Measurements from ENCODE around the gene SLC19A1.

Gene SLC19A1

GRCh38 chr21:45475797-45476570 lies 66.3 kb downstream of the SLC19A1 start:
- H3K36me3 ChIP-seq (ENCODE audit: insufficient read depth, low read length): peaks cover 18% of the 10 kb centered on the region
- no peak overlapping the region for H3K9ac ChIP-seq (ENCODE audit: low read depth, low read length)
- no peaks in the 10 kb centered on the region; the same call in 1 of the 2 replicates for H3K4me1 ChIP-seq (ENCODE audit: insufficient read depth, low read length)
- no peaks in the 10 kb centered on the region for H3K9me3 ChIP-seq (ENCODE audit: control insufficient read depth, insufficient read depth, low read length)

GRCh38 chr21:45475004-45475685 lies 67.1 kb downstream of the SLC19A1 start:
- no peaks in the 10 kb centered on the region; the same call in 1 of the 2 replicates for H3K4me1 ChIP-seq (ENCODE audit: insufficient read depth, low read length)
- no peaks in the 10 kb centered on the region for H3K9me3 ChIP-seq (ENCODE audit: control insufficient read depth, insufficient read depth, low read length)
- H3K9ac ChIP-seq (ENCODE audit: low read depth, low read length): no peak overlapping the region
- H3K36me3 ChIP-seq (ENCODE audit: insufficient read depth, low read length): peaks cover 13% of the 10 kb centered on the region; the same call in 1 of the 2 replicates

GRCh38 chr21:45474323-45474950 lies 67.8 kb downstream of the SLC19A1 start:
- Histone ChIP-seq H3K9ac (ENCODE audit: low read depth, low read length) (no peak overlapping the region), H3K9me3 (ENCODE audit: control insufficient read depth, insufficient read depth, low read length) (no peaks in the 10 kb centered on the region), H3K4me1 (ENCODE audit: insufficient read depth, low read length) (no peaks in the 10 kb centered on the region; the same call in 1 of the 2 replicates), H3K36me3 (ENCODE audit: insufficient read depth, low read length) (peaks cover 7% of the 10 kb centered on the region)

- Histone ChIP-seq H3K4me1 (ENCODE audit: insufficient read depth, low read length) (no peaks in the 10 kb centered on the region; the same call in 1 of the 2 replicates), H3K36me3 (ENCODE audit: insufficient read depth, low read length) (peaks cover under 1% of the 10 kb centered on the region; the same call in 1 of the 2 replicates)
Observed at GRCh38 chr21:45473496-45474322, 68.5 kb downstream of the SLC19A1 start.

GRCh38 chr21:45472445-45473365 lies 69.5 kb downstream of the SLC19A1 start:
- Histone ChIP-seq H3K9me3 (ENCODE audit: control insufficient read depth, insufficient read depth, low read length) (no peaks in the 10 kb centered on the region; the same call in 1 of the 2 replicates), H3K9ac (ENCODE audit: low read depth, low read length) (no peak overlapping the region), H3K36me3 (ENCODE audit: insufficient read depth, low read length) (no peaks in the 10 kb centered on the region; the same call in none of the 2 replicates), H3K4me1 (ENCODE audit: insufficient read depth, low read length) (no peaks in the 10 kb centered on the region)

More at GRCh38 chr21:45473496-45474322, 68.5 kb downstream of the SLC19A1 start:
- no peaks in the 10 kb centered on the region for H3K9me3 ChIP-seq (ENCODE audit: control insufficient read depth, insufficient read depth, low read length)
- no peak overlapping the region for H3K9ac ChIP-seq (ENCODE audit: low read depth, low read length)

- no peaks in the 10 kb centered on the region for H3K4me1 ChIP-seq (ENCODE audit: insufficient read depth, low read length)
- H3K36me3 ChIP-seq (ENCODE audit: insufficient read depth, low read length): no peaks in the 10 kb centered on the region; the same call in none of the 2 replicates
- no peak overlapping the region for H3K9ac ChIP-seq (ENCODE audit: low read depth, low read length)
- no peaks in the 10 kb centered on the region; the same call in 1 of the 2 replicates for H3K9me3 ChIP-seq (ENCODE audit: control insufficient read depth, insufficient read depth, low read length)
Observed at GRCh38 chr21:45471525-45472221, 70.6 kb downstream of the SLC19A1 start.

- H3K9ac ChIP-seq (ENCODE audit: low read depth, low read length): no peak overlapping the region
- H3K4me1 ChIP-seq (ENCODE audit: insufficient read depth, low read length): no peaks in the 10 kb centered on the region
- H3K9me3 ChIP-seq (ENCODE audit: control insufficient read depth, insufficient read depth, low read length): no peaks in the 10 kb centered on the region; the same call in 1 of the 2 replicates
- H3K36me3 ChIP-seq (ENCODE audit: insufficient read depth, low read length): no peaks in the 10 kb centered on the region; the same call in none of the 2 replicates
Observed at GRCh38 chr21:45470773-45471524, 71.3 kb downstream of the SLC19A1 start.

- Histone ChIP-seq H3K4me1 (ENCODE audit: insufficient read depth, low read length) (no peaks in the 10 kb centered on the region), H3K9ac (ENCODE audit: low read depth, low read length) (no peak overlapping the region), H3K36me3 (ENCODE audit: insufficient read depth, low read length) (no peaks in the 10 kb centered on the region; the same call in none of the 2 replicates)
Observed at GRCh38 chr21:45470087-45470515, 72.1 kb downstream of the SLC19A1 start.

GRCh38 chr21:45469273-45470086 lies 72.8 kb downstream of the SLC19A1 start:
- H3K36me3 ChIP-seq (ENCODE audit: insufficient read depth, low read length): no peaks in the 10 kb centered on the region; the same call in none of the 2 replicates
- H3K9ac ChIP-seq (ENCODE audit: low read depth, low read length): no peak overlapping the region
- no peaks in the 10 kb centered on the region for H3K4me1 ChIP-seq (ENCODE audit: insufficient read depth, low read length)
- H3K9me3 ChIP-seq (ENCODE audit: control insufficient read depth, insufficient read depth, low read length): no peaks in the 10 kb centered on the region; the same call in 1 of the 2 replicates

More at GRCh38 chr21:45470087-45470515, 72.1 kb downstream of the SLC19A1 start:
- no peaks in the 10 kb centered on the region; the same call in 1 of the 2 replicates for H3K9me3 ChIP-seq (ENCODE audit: control insufficient read depth, insufficient read depth, low read length)

GRCh38 chr21:45468971-45469272 lies 73.3 kb downstream of the SLC19A1 start:
- Histone ChIP-seq H3K4me1 (ENCODE audit: insufficient read depth, low read length) (no peaks in the 10 kb centered on the region), H3K9me3 (ENCODE audit: control insufficient read depth, insufficient read depth, low read length) (no peaks in the 10 kb centered on the region; the same call in 1 of the 2 replicates), H3K9ac (ENCODE audit: low read depth, low read length) (no peak overlapping the region), H3K36me3 (ENCODE audit: insufficient read depth, low read length) (no peaks in the 10 kb centered on the region; the same call in none of the 2 replicates)

Data from ES-I3 (cell line).